Stimulated activated effector memory CD8-positive, alpha-beta T cell treated with anti-CD3 and anti-CD28 coated beads, Interleukin-12 subunit alpha, Interleukin-12 subunit beta, amount 100 ng/mL, for 72 hours (primary cell): Measurements from ENCODE around the gene RAB11FIP2.
A peak's percentile ranks its signal among the peaks of the same experiment; 100 is the strongest.
"Not testable (repeated sequence)": the region's sequence is repeated elsewhere in the genome, so short reads cannot be mapped to it uniquely, and the experiment has no call there.

Experiments used
- ATAC-seq: fragments of 150-1000 bp; cut with Tn5 transposase; 2 replicates; pipeline ENCODE4 v1.10.0; 2021
- DNase-seq, 2 donors: peaks; one replicate each; pipeline ENCODE4 v3.0.0; 2021 to 2022; ENCODE audit warnings: low spot score in 2 of 2
- H3K27ac Mint-ChIP-seq: one replicate; pipeline ENCODE4 v1.8.0; 2022; ENCODE audit warnings: mild to moderate bottlenecking, mixed read lengths
- H3K36me3 Mint-ChIP-seq: one replicate; pipeline ENCODE4 v1.8.0; 2022; ENCODE audit warnings: mild to moderate bottlenecking, mixed read lengths
- H3K4me1 Mint-ChIP-seq: one replicate; pipeline ENCODE4 v1.8.0; 2022; ENCODE audit warnings: mixed read lengths
- H3K4me3 Mint-ChIP-seq: one replicate; pipeline ENCODE4 v1.8.0; 2022; ENCODE audit warnings: mild to moderate bottlenecking, mixed read lengths
- H3K9me3 Mint-ChIP-seq: one replicate; pipeline ENCODE4 v1.8.0; 2022; ENCODE audit warnings: mixed read lengths

Gene RAB11FIP2, protein sequence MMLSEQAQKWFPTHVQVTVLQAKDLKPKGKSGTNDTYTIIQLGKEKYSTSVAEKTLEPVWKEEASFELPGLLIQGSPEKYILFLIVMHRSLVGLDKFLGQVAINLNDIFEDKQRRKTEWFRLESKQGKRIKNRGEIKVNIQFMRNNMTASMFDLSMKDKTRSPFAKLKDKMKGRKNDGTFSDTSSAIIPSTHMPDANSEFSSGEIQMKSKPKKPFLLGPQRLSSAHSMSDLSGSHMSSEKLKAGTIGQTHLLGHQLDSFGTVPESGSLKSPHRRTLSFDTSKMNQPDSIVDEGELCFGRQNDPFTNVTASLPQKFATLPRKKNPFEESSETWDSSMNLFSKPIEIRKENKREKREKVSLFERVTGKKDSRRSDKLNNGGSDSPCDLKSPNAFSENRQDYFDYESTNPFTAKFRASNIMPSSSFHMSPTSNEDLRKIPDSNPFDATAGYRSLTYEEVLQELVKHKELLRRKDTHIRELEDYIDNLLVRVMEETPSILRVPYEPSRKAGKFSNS

GRCh38 chr10:118046395-118047156 lies at the start of gene RAB11FIP2:
RAB11FIP2 (minus strand) TSS chr10:118046941; CDS start chr10:118046163, 778 bp downstream.
- H3K4me3 Mint-ChIP-seq = peak within 1 kb of the TSS; percentile 80
- H3K9me3 Mint-ChIP-seq = no peaks in the 10 kb centered on the region
- ATAC-seq (peak; percentile 95), DNase-seq (peak; percentile 88 to 97)
- H3K4me1 Mint-ChIP-seq = peaks cover 10% of the 10 kb centered on the region
- no peaks in the 10 kb centered on the region for H3K36me3 Mint-ChIP-seq
- H3K27ac Mint-ChIP-seq = peak within 1 kb of the TSS; percentile 84

DNA sequence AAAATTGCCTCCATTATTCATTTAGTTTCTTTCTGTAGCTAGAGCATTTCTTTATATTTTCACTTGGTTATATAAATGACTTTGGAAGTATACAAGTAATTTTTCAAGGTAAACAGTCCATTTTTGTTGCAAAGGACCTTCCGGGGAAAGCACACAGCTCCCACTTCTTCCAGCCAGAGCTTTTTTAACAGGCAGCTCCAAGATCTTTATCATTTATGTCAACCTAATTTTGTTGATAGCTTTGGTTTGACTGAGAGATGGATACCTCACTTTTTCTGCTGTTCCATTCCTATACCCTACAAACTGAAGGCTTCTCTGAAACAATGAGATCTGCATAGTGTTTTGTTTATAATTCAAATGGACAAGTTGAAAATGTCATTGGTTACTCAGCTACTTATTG lies 49.3 kb upstream of the RAB11FIP2 start:
- H3K27ac Mint-ChIP-seq = no peak overlapping the region
- H3K4me3 Mint-ChIP-seq = no peak overlapping the region
- no peak for ATAC-seq
- DNase-seq = no peak
- no peaks in the 10 kb centered on the region for H3K36me3 Mint-ChIP-seq
- no peaks in the 10 kb centered on the region for H3K9me3 Mint-ChIP-seq
- no peaks in the 10 kb centered on the region for H3K4me1 Mint-ChIP-seq

DNA sequence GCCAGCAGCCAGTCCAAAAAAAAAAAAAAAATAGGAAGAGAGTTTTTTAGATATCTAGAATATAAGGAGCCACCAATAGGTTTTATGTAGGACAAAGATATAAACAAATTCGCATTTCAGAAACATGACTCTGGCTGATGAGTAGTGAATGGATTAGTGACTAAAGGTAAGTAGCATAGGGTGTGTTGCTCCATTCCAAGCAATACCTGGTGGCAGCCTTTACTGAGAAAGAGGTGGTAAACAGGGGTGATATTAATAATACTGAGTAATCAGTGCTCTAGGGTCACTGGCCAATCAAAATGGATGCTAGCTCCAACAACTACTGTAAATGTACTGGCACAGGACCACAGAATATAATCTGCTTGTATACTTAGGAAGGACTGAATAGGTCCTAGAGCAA lies 45.5 kb upstream of the RAB11FIP2 start:
- Mint-ChIP-seq H3K27ac (no peak overlapping the region), H3K9me3 (no peaks in the 10 kb centered on the region), H3K36me3 (no peaks in the 10 kb centered on the region), H3K4me3 (no peak overlapping the region), H3K4me1 (no peaks in the 10 kb centered on the region)
- DNase-seq (no peak), ATAC-seq (no peak)

DNA sequence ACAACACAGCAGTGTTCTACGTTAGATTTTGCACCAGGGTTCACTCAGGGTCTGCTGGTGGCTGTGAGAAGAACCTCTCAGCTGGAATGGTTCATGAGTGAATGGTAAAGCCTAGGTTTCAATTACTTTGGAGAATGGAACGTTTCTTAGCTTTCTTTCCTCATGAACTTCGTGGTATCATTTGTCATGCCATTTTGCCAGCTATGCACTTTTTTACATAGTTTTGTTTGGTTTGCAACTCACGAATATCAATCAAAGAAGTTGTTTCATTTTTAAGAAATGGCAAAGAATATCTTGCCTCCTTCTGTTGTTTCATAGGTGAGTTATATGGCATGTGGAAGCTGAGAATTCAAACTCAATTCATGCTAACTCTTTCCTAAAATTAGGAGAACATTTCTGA lies 34.1 kb upstream of the RAB11FIP2 start:
- H3K36me3 Mint-ChIP-seq = no peaks in the 10 kb centered on the region
- H3K27ac Mint-ChIP-seq = no peak overlapping the region
- ATAC-seq = no peak
- H3K4me1 Mint-ChIP-seq = no peaks in the 10 kb centered on the region
- no peak for DNase-seq
- H3K4me3 Mint-ChIP-seq = no peak overlapping the region
- peaks cover 3% of the 10 kb centered on the region for H3K9me3 Mint-ChIP-seq

- DNase-seq (no peak), ATAC-seq (no peak)
- no peaks in the 10 kb centered on the region for H3K4me1 Mint-ChIP-seq
- H3K36me3 Mint-ChIP-seq = no peaks in the 10 kb centered on the region
- H3K4me3 Mint-ChIP-seq = no peak overlapping the region
- no peaks in the 10 kb centered on the region for H3K9me3 Mint-ChIP-seq
- H3K27ac Mint-ChIP-seq = no peak overlapping the region
Observed at GRCh38 chr10:118076705-118077104, 30.0 kb upstream of the RAB11FIP2 start.

DNA sequence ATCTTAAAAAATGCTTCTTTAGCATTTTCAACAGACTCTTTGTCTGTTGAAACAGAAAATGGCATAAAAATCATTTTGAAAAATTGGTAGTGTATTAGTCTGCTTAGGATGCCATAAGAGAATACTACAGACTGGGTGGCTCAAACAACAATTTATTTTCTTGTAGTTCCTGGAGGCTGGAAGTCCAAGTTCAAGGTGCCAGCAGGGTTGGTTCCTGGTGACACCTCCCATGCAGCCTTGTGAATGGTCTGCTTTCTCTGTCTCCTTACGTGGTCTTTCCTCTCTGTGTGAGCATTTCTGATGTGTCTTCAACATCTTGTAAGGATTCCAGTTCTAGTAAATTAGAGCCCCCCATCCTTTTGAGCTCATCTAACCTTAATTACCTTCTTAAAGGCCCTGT lies 26.1 kb upstream of the RAB11FIP2 start:
- Mint-ChIP-seq H3K36me3 (no peaks in the 10 kb centered on the region), H3K9me3 (no peaks in the 10 kb centered on the region), H3K4me1 (no peaks in the 10 kb centered on the region), H3K27ac (no peak overlapping the region), H3K4me3 (no peak overlapping the region)
- DNase-seq (no peak), ATAC-seq (no peak)

DNA sequence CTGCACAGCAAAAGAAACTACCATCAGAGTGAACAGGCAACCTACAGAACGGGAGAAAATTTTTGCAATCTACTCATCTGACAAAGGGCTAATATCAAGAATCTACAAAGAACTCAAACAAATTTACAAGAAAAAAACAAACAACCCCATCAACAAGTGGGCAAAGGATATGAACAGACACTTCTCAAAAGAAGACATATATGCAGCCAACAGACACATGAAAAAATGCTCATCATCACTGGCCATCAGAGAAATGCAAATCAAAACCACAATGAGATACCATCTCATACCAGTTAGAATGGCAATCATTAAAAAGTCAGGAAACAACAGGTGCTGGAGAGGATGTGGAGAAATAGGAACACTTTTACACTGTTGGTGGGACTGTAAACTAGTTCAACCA lies 20.6 kb upstream of the RAB11FIP2 start:
- not testable (repeated sequence) for H3K4me3 Mint-ChIP-seq, H3K9me3 Mint-ChIP-seq, DNase-seq

DNA sequence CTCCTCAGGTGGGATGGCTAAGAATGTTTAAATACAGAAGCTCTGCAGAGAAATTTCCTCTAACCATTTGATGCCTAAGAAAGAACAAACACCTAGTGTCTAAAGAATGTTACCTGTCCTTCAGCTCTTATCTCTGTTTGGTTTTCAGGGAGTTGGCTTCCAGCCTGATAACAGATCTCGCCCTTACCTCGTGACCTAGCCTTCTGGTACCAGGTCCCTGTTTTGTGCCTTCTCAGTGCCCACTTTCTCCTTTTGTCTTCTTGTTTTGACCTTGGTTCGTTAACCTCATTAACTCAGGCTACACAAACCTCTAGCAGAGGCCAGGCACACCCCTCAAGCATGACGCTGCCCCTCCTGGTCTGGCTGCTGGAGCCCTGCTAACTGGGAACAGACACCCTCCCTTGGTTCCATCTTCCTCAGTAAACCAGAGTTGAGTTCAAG lies 16.1 kb upstream of the RAB11FIP2 start:
- H3K27ac Mint-ChIP-seq = no peak overlapping the region
- no peaks in the 10 kb centered on the region for H3K9me3 Mint-ChIP-seq
- DNase-seq (no peak), ATAC-seq (no peak)
- H3K4me3 Mint-ChIP-seq = no peak overlapping the region
- no peaks in the 10 kb centered on the region for H3K36me3 Mint-ChIP-seq
- no peaks in the 10 kb centered on the region for H3K4me1 Mint-ChIP-seq

More for the DNA sequence above, 20.6 kb upstream of the RAB11FIP2 start:
- H3K4me1 Mint-ChIP-seq, ATAC-seq, H3K36me3 Mint-ChIP-seq, H3K27ac Mint-ChIP-seq: not testable (repeated sequence)

- ATAC-seq (no peak), DNase-seq (no peak)
- no peaks in the 10 kb centered on the region for H3K9me3 Mint-ChIP-seq
- H3K27ac Mint-ChIP-seq = no peak overlapping the region
- no peaks in the 10 kb centered on the region for H3K4me1 Mint-ChIP-seq
- no peaks in the 10 kb centered on the region for H3K36me3 Mint-ChIP-seq
- H3K4me3 Mint-ChIP-seq = no peak overlapping the region
Observed at GRCh38 chr10:118058371-118058770, 11.6 kb upstream of the RAB11FIP2 start.

- Mint-ChIP-seq H3K4me1 (no peaks in the 10 kb centered on the region), H3K36me3 (no peaks in the 10 kb centered on the region), H3K9me3 (no peaks in the 10 kb centered on the region), H3K27ac (no peak overlapping the region), H3K4me3 (no peak overlapping the region)
- ATAC-seq (no peak), DNase-seq (no peak)
Observed at GRCh38 chr10:118057361-118057760, 10.6 kb upstream of the RAB11FIP2 start.

DNA sequence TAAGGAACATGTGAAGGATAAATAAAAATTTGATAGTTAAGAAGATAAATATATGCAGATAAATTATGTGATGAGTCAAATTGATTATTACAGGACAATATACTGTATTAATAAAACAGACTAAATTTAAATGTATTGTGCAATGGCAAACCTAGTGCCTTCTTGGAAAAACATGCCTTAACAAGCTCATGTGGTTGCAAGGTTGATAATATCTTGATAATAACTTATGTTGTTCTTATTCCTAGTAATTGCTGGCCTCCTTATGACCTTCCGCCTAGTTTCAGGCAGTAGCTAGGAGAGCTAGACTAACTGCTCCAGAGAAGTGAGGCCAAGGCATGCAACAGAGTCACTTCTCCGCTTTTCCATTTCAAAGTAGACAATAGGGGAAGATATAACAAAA lies 7.6 kb upstream of the RAB11FIP2 start:
- Mint-ChIP-seq H3K9me3 (no peaks in the 10 kb centered on the region), H3K27ac (no peak overlapping the region), H3K4me1 (no peaks in the 10 kb centered on the region), H3K36me3 (no peaks in the 10 kb centered on the region), H3K4me3 (no peak overlapping the region)
- ATAC-seq (no peak), DNase-seq (no peak)

GRCh38 chr10:118052816-118053215 lies 6.1 kb upstream of the RAB11FIP2 start:
- Mint-ChIP-seq H3K9me3 (no peaks in the 10 kb centered on the region), H3K36me3 (no peaks in the 10 kb centered on the region), H3K4me1 (no peaks in the 10 kb centered on the region), H3K27ac (no peak overlapping the region), H3K4me3 (no peak overlapping the region)
- ATAC-seq (no peak), DNase-seq (no peak)

GRCh38 chr10:118047880-118048279 lies 1.1 kb upstream of the RAB11FIP2 start:
- Mint-ChIP-seq H3K36me3 (no peaks in the 10 kb centered on the region), H3K9me3 (no peaks in the 10 kb centered on the region), H3K4me3 (peak overlapping the region; percentile 80), H3K27ac (no peak overlapping the region), H3K4me1 (peaks cover 10% of the 10 kb centered on the region)
- ATAC-seq (no peak), DNase-seq (no peak)

- DNase-seq (no peak), ATAC-seq (no peak)
- Mint-ChIP-seq H3K4me3 (peak overlapping the region; percentile 80), H3K36me3 (no peaks in the 10 kb centered on the region), H3K9me3 (no peaks in the 10 kb centered on the region), H3K27ac (peak overlapping the region; percentile 84), H3K4me1 (peaks cover 10% of the 10 kb centered on the region)
Observed at GRCh38 chr10:118047157-118047719, 497 bp upstream of the RAB11FIP2 start.

- Mint-ChIP-seq H3K4me3 (peak overlapping the region; percentile 80), H3K36me3 (no peaks in the 10 kb centered on the region), H3K9me3 (no peaks in the 10 kb centered on the region), H3K27ac (peak overlapping the region; percentile 84), H3K4me1 (peaks cover 10% of the 10 kb centered on the region)
- DNase-seq (peak; percentile 20 to 68), ATAC-seq (peak; percentile 29)
Observed at GRCh38 chr10:118045837-118046394, 825 bp downstream of the RAB11FIP2 start.
